Kidney glomerular epithelial cell (primary cell): ENCODE measurements around the gene TPM3.
A peak's percentile ranks its signal among the peaks of the same experiment; 100 is the strongest.
"Not testable (repeated sequence)": the region's sequence is repeated elsewhere in the genome, so short reads cannot be mapped to it uniquely, and the experiment has no call there.

ENCODE experiments used
- DNase-seq: peaks from one replicate; lab custom pipeline; 2025; lab: John Stamatoyannopoulos, UW

TPM3 gene

GRCh38 chr1:154205778-154206177 is 13.9 kb upstream of the TPM3 start:
- DNase-seq = not testable (repeated sequence)

- no peak for DNase-seq
Measured at GRCh38 chr1:154199563-154199879, 7.6 kb upstream of the TPM3 start.

- peak; percentile 45 for DNase-seq
Measured at GRCh38 chr1:154198756-154199562, 7.1 kb upstream of the TPM3 start.

- DNase-seq = no peak
Measured at GRCh38 chr1:154193821-154194220, 1.9 kb upstream of the TPM3 start.

- no peak for DNase-seq
Measured at GRCh38 chr1:154192476-154192875, 576 bp upstream of the TPM3 start.

GRCh38 chr1:154190550-154190949 is 1.4 kb downstream of the TPM3 start:
- no peak for DNase-seq

- no peak for DNase-seq
Measured at GRCh38 chr1:154186852-154187501, 4.9 kb downstream of the TPM3 start.

GRCh38 chr1:154186177-154186576 is 5.7 kb downstream of the TPM3 start:
- DNase-seq = peak; percentile 23

GRCh38 chr1:154183046-154183915 is 8.6 kb downstream of the TPM3 start:
- DNase-seq = peak; percentile 91

GRCh38 chr1:154182344-154183045 is 9.4 kb downstream of the TPM3 start:
- DNase-seq = peak; percentile 68

GRCh38 chr1:154181944-154182343 is 10.0 kb downstream of the TPM3 start:
- no peak for DNase-seq

GRCh38 chr1:154179946-154180687 is 11.8 kb downstream of the TPM3 start:
- DNase-seq = no peak

- no peak for DNase-seq
Measured at GRCh38 chr1:154178911-154179811, 12.7 kb downstream of the TPM3 start.

GRCh38 chr1:154178013-154178412 is 13.9 kb downstream of the TPM3 start:
- no peak for DNase-seq

- DNase-seq = peak; percentile 66
Measured at GRCh38 chr1:154176337-154176736, 15.6 kb downstream of the TPM3 start.

- DNase-seq = no peak
Measured at GRCh38 chr1:154174654-154175053, 17.2 kb downstream of the TPM3 start.

- no peak for DNase-seq
Measured at GRCh38 chr1:154171880-154172279, 20.0 kb downstream of the TPM3 start.

GRCh38 chr1:154171223-154171583 is 20.7 kb downstream of the TPM3 start:
- DNase-seq = no peak

- DNase-seq = no peak
Measured at GRCh38 chr1:154170547-154171222, 21.2 kb downstream of the TPM3 start.

- no peak for DNase-seq
Measured at GRCh38 chr1:154167461-154167860, 24.4 kb downstream of the TPM3 start.
